HK-2 (cell line): ENCODE results near the gene ZPR1.
"Not testable (repeated sequence)": the region's sequence is repeated elsewhere in the genome, so short reads cannot be mapped to it uniquely, and the experiment has no call there.

Source experiments
- DNase-seq: peaks from one replicate; pipeline ENCODE4 v3.0.0-alpha.2; 2018; ENCODE audit not compliant: unreplicated experiment

The ZPR1 gene, protein sequence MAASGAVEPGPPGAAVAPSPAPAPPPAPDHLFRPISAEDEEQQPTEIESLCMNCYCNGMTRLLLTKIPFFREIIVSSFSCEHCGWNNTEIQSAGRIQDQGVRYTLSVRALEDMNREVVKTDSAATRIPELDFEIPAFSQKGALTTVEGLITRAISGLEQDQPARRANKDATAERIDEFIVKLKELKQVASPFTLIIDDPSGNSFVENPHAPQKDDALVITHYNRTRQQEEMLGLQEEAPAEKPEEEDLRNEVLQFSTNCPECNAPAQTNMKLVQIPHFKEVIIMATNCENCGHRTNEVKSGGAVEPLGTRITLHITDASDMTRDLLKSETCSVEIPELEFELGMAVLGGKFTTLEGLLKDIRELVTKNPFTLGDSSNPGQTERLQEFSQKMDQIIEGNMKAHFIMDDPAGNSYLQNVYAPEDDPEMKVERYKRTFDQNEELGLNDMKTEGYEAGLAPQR

DNA sequence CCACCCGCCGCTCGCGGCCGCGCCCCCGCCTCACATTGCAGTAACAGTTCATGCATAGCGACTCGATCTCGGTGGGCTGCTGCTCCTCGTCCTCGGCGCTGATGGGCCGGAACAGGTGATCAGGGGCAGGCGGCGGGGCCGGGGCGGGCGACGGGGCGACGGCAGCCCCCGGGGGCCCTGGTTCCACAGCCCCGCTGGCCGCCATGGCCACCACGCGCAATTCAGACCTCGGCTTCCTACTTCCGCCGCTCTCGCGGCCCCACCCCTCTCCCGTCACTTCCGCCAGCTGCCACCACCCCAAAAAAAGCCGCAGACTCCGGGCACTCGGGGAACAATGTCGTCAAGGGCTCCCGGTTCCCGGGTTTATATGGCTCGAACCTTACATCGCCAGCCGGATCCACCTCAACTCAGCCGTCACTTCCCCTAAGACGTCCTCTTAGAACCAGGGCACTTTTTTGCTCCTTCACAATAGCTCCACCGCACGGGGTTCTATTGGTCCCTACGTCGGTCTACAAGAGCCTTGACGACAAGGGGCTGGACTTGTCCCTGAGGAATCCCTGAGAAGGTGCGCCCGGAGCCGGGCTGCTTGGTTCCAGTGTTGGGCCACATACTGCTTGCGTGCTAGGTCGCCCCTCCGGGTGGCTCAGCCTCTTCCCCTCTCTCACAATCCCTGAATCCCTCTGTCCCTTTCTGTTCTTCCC lies at the start of gene ZPR1:
Gene ZPR1 (minus strand): TSS at position 238 of the 701 bp plus-strand sequence. CDS start 33 bp downstream, at position 205.
- peak; percentile 63 for DNase-seq

DNA sequence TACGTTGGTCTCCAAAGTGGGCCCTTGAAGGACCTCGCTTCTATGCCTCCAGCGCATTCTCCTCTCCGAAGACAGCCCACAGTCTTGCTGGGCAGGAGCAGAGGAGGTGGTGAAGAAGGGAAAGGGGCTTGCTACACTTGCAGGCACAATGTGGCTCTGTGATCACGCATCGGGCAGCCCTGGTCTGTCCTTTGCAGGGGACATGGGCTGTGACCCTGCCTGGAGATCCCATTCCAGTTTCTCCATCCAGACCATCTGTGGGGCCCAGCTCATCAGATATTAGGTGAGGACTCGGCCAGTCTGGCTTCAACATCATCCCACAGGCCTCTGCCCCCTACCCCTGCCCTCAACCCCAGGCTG lies 48.8 kb upstream of the ZPR1 start:
- no peak for DNase-seq

DNA sequence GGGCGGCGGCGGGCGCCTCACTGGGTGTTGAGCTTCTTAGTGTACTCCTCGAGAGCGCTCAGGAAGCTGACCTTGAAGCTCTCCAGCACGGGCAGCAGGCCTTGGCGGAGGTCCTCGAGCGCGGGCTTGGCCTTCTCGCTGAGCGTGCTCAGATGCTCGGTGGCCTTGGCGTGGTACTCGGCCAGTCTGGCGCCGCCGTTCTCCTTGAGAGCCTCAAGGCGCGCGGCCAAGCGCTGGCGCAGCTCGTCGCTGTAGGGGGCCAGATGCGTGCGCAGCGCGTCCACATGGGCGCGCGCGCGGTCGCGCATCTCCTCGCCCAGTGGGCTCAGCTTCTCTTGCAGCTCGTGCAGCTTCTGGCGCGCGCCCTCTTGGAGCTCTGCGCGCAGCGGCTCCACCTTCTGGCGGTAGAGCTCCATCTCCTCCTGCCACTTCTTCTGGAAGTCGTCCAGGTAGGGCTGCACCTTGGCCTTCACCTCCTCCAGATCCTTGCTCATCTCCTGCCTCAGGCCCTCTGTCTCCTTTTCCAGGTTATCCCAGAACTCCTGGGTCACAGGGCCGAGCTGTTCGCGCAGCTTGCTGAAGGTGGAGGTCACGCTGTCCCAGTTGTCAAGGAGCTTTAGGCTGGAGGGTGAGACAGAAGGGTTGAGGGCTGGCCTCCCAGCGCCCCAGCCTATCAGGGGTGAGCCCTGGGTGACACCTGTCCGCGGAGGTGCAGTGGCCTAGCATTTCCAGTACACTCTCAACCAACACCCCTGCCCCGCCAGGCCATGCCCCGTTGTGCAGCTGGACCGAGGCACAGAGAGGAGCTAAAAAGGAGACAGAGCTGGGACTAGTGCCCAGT lies 48.2 kb upstream of the ZPR1 start:
- DNase-seq: peak; percentile 81

DNA sequence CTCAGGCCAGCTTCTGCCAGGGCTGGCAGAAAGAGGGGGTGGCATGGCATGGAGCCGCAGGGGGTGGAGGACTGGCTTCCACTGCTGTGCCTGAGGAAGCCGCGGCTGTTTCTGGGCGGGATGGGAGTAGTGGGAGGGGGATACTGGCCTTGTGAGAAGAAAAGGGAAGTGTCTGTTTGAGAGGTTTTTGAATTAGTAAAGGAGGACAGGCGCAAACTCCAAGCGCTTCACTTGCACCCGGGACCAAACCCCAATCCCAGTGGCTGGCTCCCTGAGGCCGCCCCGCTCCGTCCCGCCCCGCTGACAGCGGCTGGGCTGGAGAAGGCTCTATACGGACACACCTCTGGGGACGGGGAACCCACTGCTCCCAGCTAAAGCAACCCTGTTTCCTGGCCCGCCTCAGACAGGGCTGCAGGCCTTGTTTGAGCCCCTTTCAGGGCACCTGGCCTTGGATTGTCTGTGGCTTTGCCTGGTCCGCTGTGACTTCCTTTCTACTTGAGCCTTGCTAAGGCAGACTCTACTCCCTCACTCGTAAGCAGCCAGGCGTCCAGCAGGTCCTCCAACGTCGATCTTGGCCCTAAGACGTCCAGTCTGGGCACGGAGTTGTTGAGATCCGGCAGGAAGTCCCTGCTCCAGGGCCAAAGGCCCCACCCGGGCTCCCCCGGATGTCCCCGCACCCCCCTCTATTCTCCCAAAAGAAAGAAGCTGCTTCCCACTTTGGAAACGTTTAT lies 47.4 kb upstream of the ZPR1 start:
- peak; percentile 3 for DNase-seq

DNA sequence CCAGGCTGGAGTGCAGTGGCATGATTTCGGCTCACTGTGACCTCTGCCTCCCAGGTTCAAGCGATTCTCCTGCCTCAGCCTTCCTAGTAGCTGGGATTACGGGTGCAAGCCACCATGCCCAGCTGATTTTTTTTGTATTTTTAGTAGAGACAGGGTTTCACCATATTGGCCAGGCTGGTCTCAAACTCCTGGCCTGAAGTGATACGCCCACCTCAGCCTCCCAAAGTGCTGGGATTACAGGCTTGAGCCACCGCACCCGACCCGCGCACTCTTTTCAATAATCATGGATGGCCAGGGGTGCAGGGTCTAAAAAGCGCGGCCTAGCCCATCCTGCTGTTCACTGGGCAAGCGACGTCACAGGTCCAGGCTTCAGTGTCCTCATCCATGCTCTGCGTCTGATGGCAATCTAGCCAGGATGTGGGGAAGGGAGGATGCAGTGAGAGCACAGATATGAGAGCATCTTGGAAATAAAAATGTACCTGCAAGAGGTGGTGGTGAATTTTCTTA lies 46.8 kb upstream of the ZPR1 start:
- not testable (repeated sequence) for DNase-seq

DNA sequence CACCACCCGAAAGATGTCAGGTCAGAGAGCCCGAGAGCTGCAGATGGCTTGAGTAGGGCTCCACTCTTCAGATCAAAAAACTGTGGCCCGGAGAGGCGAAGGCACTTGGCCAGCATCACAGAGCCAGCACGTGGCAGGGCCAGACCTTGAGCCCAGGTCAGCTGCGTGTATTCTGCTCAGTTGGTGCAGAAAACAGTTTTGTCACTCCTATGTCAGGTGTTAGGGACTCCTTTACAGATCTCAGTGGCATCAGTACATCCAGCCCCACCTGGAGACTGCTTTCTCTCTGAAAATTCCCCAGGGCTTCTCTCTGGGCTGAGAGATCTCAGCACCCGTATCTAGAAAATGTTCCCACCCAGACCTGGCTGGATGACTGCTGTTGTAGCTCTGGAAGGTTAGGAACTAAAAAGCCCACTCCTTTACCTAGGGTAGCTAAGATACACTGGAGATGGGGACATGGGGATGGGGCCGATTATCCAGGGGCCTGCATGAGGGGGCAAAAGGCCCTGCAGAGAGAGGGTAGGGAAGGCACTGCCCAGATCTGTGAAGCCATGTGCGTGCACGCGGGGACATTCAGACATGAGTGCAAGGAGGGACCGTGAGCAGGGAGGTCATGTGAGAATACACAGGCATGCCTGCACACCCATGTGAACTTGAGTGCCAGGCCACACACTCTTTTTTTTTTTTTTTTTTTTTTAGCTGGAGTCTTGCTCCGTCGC lies 46.2 kb upstream of the ZPR1 start:
- no peak for DNase-seq

DNA sequence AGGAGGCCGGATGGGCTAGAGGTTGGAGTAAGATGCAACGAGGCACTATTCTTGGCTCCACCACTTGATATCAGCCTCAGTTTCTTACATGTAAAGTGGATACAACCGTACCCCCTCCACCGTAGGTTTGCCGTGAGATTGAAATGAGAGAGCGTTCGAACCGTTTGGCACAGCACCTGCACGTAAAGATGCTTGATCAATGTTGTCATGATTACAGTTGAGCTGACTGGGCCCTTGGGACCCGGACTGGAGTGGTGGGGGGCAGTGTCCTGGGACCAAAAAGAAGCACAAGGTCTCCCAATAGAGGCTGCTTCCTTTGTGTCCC lies 45.6 kb upstream of the ZPR1 start:
- no peak for DNase-seq

DNA sequence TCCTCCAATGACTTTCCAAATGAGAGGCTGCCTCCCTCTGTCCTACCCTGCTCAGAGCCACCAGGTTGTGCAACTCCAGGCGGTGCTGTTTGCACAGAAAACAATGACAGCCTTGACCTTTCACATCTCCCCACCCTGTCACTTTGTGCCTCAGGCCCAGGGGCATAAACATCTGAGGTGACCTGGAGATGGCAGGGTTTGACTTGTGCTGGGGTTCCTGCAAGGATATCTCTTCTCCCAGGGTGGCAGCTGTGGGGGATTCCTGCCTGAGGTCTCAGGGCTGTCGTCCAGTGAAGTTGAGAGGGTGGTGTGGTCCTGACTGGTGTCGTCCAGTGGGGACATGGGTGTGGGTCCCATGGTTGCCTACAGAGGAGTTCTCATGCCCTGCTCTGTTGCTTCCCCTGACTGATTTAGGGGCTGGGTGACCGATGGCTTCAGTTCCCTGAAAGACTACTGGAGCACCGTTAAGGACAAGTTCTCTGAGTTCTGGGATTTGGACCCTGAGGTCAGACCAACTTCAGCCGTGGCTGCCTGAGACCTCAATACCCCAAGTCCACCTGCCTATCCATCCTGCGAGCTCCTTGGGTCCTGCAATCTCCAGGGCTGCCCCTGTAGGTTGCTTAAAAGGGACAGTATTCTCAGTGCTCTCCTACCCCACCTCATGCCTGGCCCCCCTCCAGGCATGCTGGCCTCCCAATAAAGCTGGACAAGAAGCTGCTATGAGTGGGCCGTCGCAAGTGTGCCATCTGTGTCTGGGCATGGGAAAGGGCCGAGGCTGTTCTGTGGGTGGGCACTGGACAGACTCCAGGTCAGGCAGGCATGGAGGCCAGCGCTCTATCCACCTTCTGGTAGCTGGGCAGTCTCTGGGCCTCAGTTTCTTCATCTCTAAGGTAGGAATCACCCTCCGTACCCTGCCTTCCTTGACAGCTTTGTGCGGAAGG lies 44.8 kb upstream of the ZPR1 start:
- DNase-seq: no peak

DNA sequence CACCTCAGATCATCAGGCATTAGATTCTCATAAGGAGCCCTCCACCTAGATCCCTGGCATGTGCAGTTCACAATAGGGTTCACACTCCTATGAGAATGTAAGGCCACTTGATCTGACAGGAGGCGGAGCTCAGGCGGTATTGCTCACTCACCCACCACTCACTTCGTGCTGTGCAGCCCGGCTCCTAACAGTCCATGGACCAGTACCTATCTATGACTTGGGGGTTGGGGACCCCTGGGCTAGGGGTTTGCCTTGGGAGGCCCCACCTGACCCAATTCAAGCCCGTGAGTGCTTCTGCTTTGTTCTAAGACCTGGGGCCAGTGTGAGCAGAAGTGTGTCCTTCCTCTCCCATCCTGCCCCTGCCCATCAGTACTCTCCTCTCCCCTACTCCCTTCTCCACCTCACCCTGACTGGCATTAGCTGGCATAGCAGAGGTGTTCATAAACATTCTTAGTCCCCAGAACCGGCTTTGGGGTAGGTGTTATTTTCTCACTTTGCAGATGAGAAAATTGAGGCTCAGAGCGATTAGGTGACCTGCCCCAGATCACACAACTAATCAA lies 44.0 kb upstream of the ZPR1 start:
- DNase-seq: no peak

DNA sequence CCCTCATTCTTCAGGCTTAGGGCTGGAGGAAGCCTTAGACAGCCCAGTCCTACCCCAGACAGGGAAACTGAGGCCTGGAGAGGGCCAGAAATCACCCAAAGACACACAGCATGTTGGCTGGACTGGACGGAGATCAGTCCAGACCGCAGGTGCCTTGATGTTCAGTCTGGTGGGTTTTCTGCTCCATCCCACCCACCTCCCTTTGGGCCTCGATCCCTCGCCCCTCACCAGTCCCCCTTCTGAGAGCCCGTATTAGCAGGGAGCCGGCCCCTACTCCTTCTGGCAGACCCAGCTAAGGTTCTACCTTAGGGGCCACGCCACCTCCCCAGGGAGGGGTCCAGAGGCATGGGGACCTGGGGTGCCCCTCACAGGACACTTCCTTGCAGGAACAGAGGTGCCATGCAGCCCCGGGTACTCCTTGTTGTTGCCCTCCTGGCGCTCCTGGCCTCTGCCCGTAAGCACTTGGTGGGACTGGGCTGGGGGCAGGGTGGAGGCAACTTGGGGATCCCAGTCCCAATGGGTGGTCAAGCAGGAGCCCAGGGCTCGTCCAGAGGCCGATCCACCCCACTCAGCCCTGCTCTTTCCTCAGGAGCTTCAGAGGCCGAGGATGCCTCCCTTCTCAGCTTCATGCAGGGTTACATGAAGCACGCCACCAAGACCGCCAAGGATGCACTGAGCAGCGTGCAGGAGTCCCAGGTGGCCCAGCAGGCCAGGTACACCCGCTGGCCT lies 42.5 kb upstream of the ZPR1 start:
- no peak for DNase-seq

DNA sequence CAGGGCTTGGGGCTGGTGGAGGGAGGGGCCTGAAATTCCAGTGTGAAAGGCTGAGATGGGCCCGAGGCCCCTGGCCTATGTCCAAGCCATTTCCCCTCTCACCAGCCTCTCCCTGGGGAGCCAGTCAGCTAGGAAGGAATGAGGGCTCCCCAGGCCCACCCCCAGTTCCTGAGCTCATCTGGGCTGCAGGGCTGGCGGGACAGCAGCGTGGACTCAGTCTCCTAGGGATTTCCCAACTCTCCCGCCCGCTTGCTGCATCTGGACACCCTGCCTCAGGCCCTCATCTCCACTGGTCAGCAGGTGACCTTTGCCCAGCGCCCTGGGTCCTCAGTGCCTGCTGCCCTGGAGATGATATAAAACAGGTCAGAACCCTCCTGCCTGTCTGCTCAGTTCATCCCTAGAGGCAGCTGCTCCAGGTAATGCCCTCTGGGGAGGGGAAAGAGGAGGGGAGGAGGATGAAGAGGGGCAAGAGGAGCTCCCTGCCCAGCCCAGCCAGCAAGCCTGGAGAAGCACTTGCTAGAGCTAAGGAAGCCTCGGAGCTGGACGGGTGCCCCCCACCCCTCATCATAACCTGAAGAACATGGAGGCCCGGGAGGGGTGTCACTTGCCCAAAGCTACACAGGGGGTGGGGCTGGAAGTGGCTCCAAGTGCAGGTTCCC lies 41.8 kb upstream of the ZPR1 start, which contains the start of gene APOC3:
Gene APOC3 (plus strand): TSS at position 383 of the 659 bp plus-strand sequence. CDS start 676 bp downstream, outside the sequence.
- no peak for DNase-seq

DNA sequence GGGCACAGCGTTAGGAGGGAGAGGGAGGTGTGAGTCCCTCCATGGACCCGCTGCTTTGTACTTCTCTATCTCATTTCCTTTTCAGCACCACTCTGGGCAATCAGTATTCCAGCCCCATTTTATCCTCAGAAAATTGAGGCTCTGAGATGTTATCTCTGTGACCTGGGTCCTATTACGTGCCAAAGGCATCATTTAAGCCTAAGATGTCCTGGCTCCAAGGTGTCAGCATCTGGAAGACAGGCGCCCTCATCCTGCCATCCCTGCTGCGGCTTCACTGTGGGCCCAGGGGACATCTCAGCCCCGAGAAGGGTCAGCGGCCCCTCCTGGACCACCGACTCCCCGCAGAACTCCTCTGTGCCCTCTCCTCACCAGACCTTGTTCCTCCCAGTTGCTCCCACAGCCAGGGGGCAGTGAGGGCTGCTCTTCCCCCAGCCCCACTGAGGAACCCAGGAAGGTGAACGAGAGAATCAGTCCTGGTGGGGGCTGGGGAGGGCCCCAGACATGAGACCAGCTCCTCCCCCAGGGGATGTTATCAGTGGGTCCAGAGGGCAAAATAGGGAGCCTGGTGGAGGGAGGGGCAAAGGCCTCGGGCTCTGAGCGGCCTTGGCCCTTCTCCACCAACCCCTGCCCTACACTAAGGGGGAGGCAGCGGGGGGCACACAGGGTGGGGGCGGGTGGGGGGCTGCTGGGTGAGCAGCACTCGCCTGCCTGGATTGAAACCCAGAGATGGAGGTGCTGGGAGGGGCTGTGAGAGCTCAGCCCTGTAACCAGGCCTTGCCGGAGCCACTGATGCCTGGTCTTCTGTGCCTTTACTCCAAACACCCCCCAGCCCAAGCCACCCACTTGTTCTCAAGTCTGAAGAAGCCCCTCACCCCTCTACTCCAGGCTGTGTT lies 41.1 kb upstream of the ZPR1 start:
- DNase-seq: no peak

DNA sequence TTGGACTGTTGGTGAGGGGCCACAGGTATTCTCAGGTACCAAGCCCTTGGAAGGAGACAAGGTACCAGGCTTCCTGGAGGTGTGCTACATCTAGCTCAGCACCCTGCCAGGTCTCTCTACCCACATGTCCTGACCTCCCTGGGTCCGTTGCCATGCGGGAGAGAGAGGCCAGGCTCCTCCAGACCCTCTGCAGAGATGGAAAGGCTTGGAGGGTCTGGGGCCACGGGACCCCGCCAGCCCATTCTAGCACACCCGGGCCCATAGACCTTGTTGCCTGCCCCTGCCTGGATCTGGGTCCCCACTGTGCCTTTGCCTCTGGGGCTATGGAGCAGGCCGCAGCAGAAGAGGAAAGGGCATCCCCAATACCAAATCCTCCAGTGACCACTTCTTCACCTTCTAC lies 39.6 kb upstream of the ZPR1 start:
- DNase-seq: no peak

DNA sequence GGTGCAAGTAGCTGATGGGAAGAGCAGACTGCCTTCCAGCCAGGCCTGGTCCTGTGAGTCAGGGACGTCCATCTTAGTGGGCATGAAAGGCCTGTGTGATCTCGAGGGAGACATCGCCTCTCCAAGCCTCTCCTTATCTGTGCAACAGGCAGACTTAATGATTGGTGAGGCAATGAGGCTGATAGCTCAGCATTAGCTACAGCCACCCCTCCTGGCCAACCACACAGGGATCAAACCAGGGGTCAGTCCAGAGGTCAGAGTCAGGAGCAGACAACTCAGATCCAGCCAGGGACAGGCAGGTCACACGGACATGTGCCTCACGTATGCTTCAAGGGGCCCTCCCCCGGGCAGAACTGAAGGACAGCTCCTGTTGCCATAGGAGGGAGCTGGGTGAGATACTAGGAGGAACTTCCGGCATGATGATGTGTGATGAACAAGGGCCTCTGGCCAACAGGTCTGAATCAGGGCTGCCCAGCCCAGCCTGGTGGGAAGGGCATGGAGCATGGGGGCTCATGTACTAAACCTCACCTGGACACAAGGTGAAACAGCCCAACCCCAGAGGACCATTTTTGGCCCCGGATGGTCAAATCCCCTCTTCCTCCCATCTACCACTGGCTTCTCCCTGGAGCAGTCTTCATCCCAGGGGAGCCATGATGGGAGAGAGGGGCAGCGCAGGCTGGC lies 39.1 kb upstream of the ZPR1 start:
- no peak for DNase-seq

DNA sequence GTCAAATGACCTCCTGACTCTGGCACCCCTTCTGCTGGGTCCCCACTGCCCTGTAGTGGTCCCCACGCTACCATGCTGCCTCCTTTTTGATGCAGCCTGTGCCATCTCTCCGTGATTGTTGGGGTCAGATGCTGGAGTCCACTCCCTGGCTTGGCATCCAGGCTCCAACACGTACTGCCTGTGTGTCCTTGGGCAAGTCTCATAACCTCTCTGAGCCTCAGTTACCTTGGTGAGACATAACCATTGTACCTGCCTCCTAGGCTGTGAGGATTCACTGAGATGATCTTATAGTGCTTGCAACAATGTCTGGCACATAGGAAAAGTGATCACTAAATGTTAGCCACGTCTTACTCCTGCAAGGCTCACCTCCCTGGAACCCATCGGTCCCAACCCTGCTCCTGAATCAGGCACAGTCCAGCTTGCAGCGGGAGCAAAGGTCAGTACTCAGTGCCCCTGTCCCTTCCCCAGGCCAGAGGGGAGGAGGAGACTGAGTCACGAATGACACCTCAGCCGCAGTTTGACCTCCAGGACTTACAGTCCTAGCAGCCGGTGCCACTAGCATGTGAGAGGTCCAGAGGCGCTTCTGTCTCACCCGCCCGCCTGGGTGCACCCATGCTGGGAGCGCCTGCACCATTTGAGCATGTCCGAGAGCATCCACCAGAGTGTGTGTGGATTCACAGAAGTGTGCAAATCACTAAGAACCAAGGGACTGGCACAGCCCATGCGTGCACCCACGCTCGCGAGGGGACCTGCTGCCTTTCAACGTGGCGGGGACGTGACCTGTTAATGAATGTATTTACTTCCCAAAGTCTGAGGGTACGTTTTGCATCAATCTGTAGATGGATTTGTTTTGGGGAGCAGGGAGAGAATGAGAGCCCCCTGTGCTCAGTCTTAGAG lies 38.3 kb upstream of the ZPR1 start:
- DNase-seq: no peak
